HEK293 (cell line): ENCODE data around the gene HOTAIR.

Source experiments
- OSR2 ChIP-seq: fragments of 450-650 bp; formaldehyde crosslinking; IDR thresholded peaks from 2 replicates; pipeline ENCODE4 v1.5.1; 2016; ENCODE audit warnings: missing biosample characterization, missing genetic modification characterization
- TCF7L2 ChIP-seq: IDR thresholded peaks from 2 replicates; pipeline ENCODE4 v1.6.1; 2011; ENCODE audit warnings: low read depth, mild to moderate bottlenecking, inconsistent platforms, low read length, moderate library complexity, borderline replicate concordance
- TRIM28 ChIP-seq: IDR thresholded peaks from 2 replicates; pipeline ENCODE4 v1.6.1; 2011; ENCODE audit warnings: low read length, control low read depth, borderline replicate concordance
- ZIC2 ChIP-seq: fragments of 450-650 bp; formaldehyde crosslinking; IDR thresholded peaks from 2 replicates; pipeline ENCODE4 v1.5.1; 2016; ENCODE audit warnings: missing biosample characterization, missing genetic modification characterization
- ZNF112 ChIP-seq: fragments of 450-650 bp; formaldehyde crosslinking; IDR thresholded peaks from 2 replicates; pipeline ENCODE4 v1.5.0; 2017; ENCODE audit warnings: missing biosample characterization, missing genetic modification characterization
- ZNF157 ChIP-seq: fragments of 450-650 bp; formaldehyde crosslinking; IDR thresholded peaks from 2 replicates; pipeline ENCODE4 v1.5.1; 2016; ENCODE audit warnings: missing biosample characterization, missing genetic modification characterization
- ZNF24 ChIP-seq: fragments of 450-650 bp; formaldehyde crosslinking; IDR thresholded peaks from 2 replicates; pipeline ENCODE4 v1.5.1; 2016; ENCODE audit warnings: missing biosample characterization, missing genetic modification characterization
- ZNF391 ChIP-seq: fragments of 450-650 bp; formaldehyde crosslinking; IDR thresholded peaks from 2 replicates; pipeline ENCODE4 v1.5.1; 2016; ENCODE audit warnings: low read depth, missing biosample characterization, missing genetic modification characterization, borderline replicate concordance
- ZNF549 ChIP-seq: fragments of 450-650 bp; IDR thresholded peaks from 2 replicates; pipeline ENCODE4 v1.5.1; 2018; ENCODE audit warnings: missing biosample characterization, missing genetic modification characterization, mild to moderate bottlenecking, inconsistent platforms, moderate library complexity
- ZNF629 ChIP-seq: fragments of 450-650 bp; formaldehyde crosslinking; IDR thresholded peaks from 2 replicates; pipeline ENCODE4 v1.5.1; 2017; ENCODE audit warnings: missing biosample characterization, missing genetic modification characterization
- ZNF776 ChIP-seq: fragments of 450-650 bp; formaldehyde crosslinking; IDR thresholded peaks from 2 replicates; pipeline ENCODE4 v1.5.0; 2017; ENCODE audit warnings: missing biosample characterization, missing genetic modification characterization, borderline replicate concordance
- TF ChIP-seq, protein P1 (sequence below): fragments of 450-650 bp; formaldehyde crosslinking; IDR thresholded peaks from 2 replicates; pipeline ENCODE4; 2016; ENCODE audit warnings: missing biosample characterization, missing genetic modification characterization
- TF ChIP-seq, protein P2 (sequence below): fragments of 450-650 bp; formaldehyde crosslinking; IDR thresholded peaks from 2 replicates; pipeline ENCODE4 v1.5.1; 2016; ENCODE audit warnings: missing biosample characterization, missing genetic modification characterization, borderline replicate concordance
- TF ChIP-seq, protein P3 (sequence below): fragments of 450-650 bp; formaldehyde crosslinking; IDR thresholded peaks from 2 replicates; pipeline ENCODE4 v1.5.1; 2016; ENCODE audit warnings: missing biosample characterization, missing genetic modification characterization, low read depth
- TF ChIP-seq, protein P4 (sequence below): fragments of 450-650 bp; formaldehyde crosslinking; IDR thresholded peaks from 2 replicates; pipeline ENCODE4 v1.5.1; 2016; ENCODE audit warnings: missing biosample characterization, missing genetic modification characterization
- TF ChIP-seq, protein P5 (sequence below): fragments of 450-650 bp; formaldehyde crosslinking; IDR thresholded peaks from 2 replicates; pipeline ENCODE4 v1.5.1; 2016; ENCODE audit warnings: missing biosample characterization, missing genetic modification characterization
- TF ChIP-seq, protein P6 (sequence below): fragments of 450-650 bp; formaldehyde crosslinking; IDR thresholded peaks from 2 replicates; pipeline ENCODE4 v1.5.1; 2016; ENCODE audit warnings: missing biosample characterization, missing genetic modification characterization
- TF ChIP-seq, protein P7 (sequence below): fragments of 450-650 bp; formaldehyde crosslinking; IDR thresholded peaks from 2 replicates; pipeline ENCODE4 v1.5.1; 2016; ENCODE audit warnings: missing biosample characterization, missing genetic modification characterization
- TF ChIP-seq, protein P8 (sequence below): fragments of 450-650 bp; formaldehyde crosslinking; IDR thresholded peaks from 2 replicates; pipeline ENCODE4 v1.5.1; 2017; ENCODE audit warnings: missing biosample characterization, missing genetic modification characterization

The HOTAIR gene

DNA sequence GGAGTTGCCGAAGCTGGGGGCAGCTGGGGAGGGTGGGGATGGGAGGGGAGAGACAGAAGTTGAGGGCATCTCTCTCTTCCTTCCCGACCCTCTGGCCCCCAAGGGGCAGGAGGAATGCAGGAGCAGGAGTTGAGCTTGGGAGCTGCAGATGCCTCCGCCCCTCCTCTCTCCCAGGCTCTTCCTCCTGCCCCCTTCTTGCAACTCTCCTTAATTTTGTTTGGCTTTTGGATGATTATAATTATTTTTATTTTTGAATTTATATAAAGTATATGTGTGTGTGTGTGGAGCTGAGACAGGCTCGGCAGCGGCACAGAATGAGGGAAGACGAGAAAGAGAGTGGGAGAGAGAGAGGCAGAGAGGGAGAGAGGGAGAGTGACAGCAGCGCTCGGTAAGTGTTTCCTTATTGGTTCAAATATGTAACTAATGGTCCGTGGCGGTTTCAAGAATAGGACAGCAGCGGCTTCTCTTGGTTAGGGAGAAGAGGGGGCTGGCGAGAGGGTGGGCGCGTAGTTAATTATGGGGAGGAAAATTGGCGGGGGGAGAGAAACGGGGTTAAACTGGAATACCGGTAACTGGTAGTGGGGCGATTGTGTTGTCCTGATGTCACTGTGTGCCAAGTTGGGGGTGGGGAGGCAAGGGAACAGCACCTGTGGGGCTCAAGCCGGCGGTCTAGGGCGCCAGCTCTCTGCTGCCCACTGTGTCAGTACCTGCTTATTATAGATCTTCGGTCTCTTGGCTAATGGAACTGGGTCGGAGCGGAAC, 42.5 kb upstream of the HOTAIR start (continued):
- TF ChIP-seq, protein P1, sequence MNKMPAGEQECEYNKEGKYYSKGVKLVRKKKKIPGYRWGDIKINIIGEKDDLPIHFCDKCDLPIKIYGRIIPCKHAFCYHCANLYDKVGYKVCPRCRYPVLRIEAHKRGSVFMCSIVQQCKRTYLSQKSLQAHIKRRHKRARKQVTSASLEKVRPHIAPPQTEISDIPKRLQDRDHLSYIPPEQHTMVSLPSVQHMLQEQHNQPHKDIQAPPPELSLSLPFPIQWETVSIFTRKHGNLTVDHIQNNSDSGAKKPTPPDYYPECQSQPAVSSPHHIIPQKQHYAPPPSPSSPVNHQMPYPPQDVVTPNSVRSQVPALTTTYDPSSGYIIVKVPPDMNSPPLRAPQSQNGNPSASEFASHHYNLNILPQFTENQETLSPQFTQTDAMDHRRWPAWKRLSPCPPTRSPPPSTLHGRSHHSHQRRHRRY (tag by site-specific recombination), result no peak
- no peak for TF ChIP-seq ZNF157 (tag by site-specific recombination)
- 0 out of 2 replicates have a peak, but pooled peaks have one; percentile 51 for TF ChIP-seq ZNF24 (tag by site-specific recombination)
- TF ChIP-seq ZNF549 (tag by site-specific recombination), result no peak
- TF ChIP-seq, protein P2, sequence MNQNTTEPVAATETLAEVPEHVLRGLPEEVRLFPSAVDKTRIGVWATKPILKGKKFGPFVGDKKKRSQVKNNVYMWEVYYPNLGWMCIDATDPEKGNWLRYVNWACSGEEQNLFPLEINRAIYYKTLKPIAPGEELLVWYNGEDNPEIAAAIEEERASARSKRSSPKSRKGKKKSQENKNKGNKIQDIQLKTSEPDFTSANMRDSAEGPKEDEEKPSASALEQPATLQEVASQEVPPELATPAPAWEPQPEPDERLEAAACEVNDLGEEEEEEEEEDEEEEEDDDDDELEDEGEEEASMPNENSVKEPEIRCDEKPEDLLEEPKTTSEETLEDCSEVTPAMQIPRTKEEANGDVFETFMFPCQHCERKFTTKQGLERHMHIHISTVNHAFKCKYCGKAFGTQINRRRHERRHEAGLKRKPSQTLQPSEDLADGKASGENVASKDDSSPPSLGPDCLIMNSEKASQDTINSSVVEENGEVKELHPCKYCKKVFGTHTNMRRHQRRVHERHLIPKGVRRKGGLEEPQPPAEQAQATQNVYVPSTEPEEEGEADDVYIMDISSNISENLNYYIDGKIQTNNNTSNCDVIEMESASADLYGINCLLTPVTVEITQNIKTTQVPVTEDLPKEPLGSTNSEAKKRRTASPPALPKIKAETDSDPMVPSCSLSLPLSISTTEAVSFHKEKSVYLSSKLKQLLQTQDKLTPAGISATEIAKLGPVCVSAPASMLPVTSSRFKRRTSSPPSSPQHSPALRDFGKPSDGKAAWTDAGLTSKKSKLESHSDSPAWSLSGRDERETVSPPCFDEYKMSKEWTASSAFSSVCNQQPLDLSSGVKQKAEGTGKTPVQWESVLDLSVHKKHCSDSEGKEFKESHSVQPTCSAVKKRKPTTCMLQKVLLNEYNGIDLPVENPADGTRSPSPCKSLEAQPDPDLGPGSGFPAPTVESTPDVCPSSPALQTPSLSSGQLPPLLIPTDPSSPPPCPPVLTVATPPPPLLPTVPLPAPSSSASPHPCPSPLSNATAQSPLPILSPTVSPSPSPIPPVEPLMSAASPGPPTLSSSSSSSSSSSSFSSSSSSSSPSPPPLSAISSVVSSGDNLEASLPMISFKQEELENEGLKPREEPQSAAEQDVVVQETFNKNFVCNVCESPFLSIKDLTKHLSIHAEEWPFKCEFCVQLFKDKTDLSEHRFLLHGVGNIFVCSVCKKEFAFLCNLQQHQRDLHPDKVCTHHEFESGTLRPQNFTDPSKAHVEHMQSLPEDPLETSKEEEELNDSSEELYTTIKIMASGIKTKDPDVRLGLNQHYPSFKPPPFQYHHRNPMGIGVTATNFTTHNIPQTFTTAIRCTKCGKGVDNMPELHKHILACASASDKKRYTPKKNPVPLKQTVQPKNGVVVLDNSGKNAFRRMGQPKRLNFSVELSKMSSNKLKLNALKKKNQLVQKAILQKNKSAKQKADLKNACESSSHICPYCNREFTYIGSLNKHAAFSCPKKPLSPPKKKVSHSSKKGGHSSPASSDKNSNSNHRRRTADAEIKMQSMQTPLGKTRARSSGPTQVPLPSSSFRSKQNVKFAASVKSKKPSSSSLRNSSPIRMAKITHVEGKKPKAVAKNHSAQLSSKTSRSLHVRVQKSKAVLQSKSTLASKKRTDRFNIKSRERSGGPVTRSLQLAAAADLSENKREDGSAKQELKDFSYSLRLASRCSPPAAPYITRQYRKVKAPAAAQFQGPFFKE (tag by site-specific recombination), result no peak
- TF ChIP-seq ZNF629 (tag by site-specific recombination), result peak; percentile 42
- TF ChIP-seq, protein P3, sequence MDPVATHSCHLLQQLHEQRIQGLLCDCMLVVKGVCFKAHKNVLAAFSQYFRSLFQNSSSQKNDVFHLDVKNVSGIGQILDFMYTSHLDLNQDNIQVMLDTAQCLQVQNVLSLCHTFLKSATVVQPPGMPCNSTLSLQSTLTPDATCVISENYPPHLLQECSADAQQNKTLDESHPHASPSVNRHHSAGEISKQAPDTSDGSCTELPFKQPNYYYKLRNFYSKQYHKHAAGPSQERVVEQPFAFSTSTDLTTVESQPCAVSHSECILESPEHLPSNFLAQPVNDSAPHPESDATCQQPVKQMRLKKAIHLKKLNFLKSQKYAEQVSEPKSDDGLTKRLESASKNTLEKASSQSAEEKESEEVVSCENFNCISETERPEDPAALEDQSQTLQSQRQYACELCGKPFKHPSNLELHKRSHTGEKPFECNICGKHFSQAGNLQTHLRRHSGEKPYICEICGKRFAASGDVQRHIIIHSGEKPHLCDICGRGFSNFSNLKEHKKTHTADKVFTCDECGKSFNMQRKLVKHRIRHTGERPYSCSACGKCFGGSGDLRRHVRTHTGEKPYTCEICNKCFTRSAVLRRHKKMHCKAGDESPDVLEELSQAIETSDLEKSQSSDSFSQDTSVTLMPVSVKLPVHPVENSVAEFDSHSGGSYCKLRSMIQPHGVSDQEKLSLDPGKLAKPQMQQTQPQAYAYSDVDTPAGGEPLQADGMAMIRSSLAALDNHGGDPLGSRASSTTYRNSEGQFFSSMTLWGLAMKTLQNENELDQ (tag by site-specific recombination), result no peak
- TF ChIP-seq TCF7L2, result no peak
- peak; percentile 83; the same call in 1 of the 2 replicates for TF ChIP-seq ZNF391 (tag by site-specific recombination)
- TF ChIP-seq TRIM28, result no peak
- TF ChIP-seq, protein P4, sequence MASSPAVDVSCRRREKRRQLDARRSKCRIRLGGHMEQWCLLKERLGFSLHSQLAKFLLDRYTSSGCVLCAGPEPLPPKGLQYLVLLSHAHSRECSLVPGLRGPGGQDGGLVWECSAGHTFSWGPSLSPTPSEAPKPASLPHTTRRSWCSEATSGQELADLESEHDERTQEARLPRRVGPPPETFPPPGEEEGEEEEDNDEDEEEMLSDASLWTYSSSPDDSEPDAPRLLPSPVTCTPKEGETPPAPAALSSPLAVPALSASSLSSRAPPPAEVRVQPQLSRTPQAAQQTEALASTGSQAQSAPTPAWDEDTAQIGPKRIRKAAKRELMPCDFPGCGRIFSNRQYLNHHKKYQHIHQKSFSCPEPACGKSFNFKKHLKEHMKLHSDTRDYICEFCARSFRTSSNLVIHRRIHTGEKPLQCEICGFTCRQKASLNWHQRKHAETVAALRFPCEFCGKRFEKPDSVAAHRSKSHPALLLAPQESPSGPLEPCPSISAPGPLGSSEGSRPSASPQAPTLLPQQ (tag by site-specific recombination), result no peak
- TF ChIP-seq, protein P5, sequence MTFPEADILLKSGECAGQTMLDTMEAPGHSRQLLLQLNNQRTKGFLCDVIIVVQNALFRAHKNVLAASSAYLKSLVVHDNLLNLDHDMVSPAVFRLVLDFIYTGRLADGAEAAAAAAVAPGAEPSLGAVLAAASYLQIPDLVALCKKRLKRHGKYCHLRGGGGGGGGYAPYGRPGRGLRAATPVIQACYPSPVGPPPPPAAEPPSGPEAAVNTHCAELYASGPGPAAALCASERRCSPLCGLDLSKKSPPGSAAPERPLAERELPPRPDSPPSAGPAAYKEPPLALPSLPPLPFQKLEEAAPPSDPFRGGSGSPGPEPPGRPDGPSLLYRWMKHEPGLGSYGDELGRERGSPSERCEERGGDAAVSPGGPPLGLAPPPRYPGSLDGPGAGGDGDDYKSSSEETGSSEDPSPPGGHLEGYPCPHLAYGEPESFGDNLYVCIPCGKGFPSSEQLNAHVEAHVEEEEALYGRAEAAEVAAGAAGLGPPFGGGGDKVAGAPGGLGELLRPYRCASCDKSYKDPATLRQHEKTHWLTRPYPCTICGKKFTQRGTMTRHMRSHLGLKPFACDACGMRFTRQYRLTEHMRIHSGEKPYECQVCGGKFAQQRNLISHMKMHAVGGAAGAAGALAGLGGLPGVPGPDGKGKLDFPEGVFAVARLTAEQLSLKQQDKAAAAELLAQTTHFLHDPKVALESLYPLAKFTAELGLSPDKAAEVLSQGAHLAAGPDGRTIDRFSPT, result peak; percentile 84
- TF ChIP-seq, protein P6, sequence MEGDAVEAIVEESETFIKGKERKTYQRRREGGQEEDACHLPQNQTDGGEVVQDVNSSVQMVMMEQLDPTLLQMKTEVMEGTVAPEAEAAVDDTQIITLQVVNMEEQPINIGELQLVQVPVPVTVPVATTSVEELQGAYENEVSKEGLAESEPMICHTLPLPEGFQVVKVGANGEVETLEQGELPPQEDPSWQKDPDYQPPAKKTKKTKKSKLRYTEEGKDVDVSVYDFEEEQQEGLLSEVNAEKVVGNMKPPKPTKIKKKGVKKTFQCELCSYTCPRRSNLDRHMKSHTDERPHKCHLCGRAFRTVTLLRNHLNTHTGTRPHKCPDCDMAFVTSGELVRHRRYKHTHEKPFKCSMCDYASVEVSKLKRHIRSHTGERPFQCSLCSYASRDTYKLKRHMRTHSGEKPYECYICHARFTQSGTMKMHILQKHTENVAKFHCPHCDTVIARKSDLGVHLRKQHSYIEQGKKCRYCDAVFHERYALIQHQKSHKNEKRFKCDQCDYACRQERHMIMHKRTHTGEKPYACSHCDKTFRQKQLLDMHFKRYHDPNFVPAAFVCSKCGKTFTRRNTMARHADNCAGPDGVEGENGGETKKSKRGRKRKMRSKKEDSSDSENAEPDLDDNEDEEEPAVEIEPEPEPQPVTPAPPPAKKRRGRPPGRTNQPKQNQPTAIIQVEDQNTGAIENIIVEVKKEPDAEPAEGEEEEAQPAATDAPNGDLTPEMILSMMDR, result peak; percentile 73
- no peak for TF ChIP-seq ZNF776
- TF ChIP-seq OSR2 (tag by site-specific recombination), result peak; percentile 88
- no peak for TF ChIP-seq ZNF112 (tag by site-specific recombination)
- TF ChIP-seq, protein P7, sequence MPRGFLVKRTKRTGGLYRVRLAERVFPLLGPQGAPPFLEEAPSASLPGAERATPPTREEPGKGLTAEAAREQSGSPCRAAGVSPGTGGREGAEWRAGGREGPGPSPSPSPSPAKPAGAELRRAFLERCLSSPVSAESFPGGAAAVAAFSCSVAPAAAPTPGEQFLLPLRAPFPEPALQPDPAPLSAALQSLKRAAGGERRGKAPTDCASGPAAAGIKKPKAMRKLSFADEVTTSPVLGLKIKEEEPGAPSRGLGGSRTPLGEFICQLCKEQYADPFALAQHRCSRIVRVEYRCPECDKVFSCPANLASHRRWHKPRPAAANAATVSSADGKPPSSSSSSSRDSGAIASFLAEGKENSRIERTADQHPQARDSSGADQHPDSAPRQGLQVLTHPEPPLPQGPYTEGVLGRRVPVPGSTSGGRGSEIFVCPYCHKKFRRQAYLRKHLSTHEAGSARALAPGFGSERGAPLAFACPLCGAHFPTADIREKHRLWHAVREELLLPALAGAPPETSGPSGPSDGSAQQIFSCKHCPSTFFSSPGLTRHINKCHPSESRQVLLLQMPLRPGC (tag by site-specific recombination), result no peak; the same call in 1 of the 2 replicates
- TF ChIP-seq, protein P8, sequence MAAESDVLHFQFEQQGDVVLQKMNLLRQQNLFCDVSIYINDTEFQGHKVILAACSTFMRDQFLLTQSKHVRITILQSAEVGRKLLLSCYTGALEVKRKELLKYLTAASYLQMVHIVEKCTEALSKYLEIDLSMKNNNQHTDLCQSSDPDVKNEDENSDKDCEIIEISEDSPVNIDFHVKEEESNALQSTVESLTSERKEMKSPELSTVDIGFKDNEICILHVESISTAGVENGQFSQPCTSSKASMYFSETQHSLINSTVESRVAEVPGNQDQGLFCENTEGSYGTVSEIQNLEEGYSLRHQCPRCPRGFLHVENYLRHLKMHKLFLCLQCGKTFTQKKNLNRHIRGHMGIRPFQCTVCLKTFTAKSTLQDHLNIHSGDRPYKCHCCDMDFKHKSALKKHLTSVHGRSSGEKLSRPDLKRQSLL, result 0 out of 2 replicates have a peak, but pooled peaks have one; percentile 33
- no peak for TF ChIP-seq ZIC2
